HEK293 (cell line): ENCODE results near the gene RNF19B.
A peak's percentile ranks its signal among the peaks of the same experiment; 100 is the strongest.

Experiments used
- EGR2 ChIP-seq: fragments of 450-650 bp; formaldehyde crosslinking; IDR thresholded peaks from 2 replicates; pipeline ENCODE4 v1.5.1; 2016; ENCODE audit warnings: low read depth, missing biosample characterization, missing genetic modification characterization
- GLI2 ChIP-seq: fragments of 450-650 bp; formaldehyde crosslinking; IDR thresholded peaks from 2 replicates; pipeline ENCODE4; 2017; ENCODE audit warnings: missing biosample characterization, missing genetic modification characterization, low read depth, borderline replicate concordance
- KLF10 ChIP-seq: fragments of 450-650 bp; IDR thresholded peaks from 2 replicates; pipeline ENCODE4 v1.5.1; 2018; ENCODE audit warnings: missing biosample characterization, mild to moderate bottlenecking, missing genetic modification characterization
- KLF16 ChIP-seq: fragments of 450-650 bp; formaldehyde crosslinking; IDR thresholded peaks from 2 replicates; pipeline ENCODE4 v1.5.1; 2017; ENCODE audit warnings: missing biosample characterization, missing genetic modification characterization
- KLF7 ChIP-seq: fragments of 450-650 bp; formaldehyde crosslinking; IDR thresholded peaks from 2 replicates; pipeline ENCODE4 v1.5.1; 2016; ENCODE audit warnings: missing biosample characterization, missing genetic modification characterization, borderline replicate concordance
- KLF9 ChIP-seq: fragments of 450-650 bp; formaldehyde crosslinking; IDR thresholded peaks from 2 replicates; pipeline ENCODE4 v1.5.1; 2016; ENCODE audit warnings: missing biosample characterization, missing genetic modification characterization, low read depth
- PRDM4 ChIP-seq: fragments of 450-650 bp; formaldehyde crosslinking; IDR thresholded peaks from 2 replicates; pipeline ENCODE4 v1.5.1; 2017; ENCODE audit warnings: missing biosample characterization, missing genetic modification characterization
- RBAK ChIP-seq: fragments of 450-650 bp; formaldehyde crosslinking; IDR thresholded peaks from 2 replicates; pipeline ENCODE4 v1.5.1; 2016; ENCODE audit warnings: missing biosample characterization, missing genetic modification characterization
- TRIM28 ChIP-seq: IDR thresholded peaks from 2 replicates; pipeline ENCODE4 v1.6.1; 2011; ENCODE audit warnings: low read length, control low read depth, borderline replicate concordance
- WT1 ChIP-seq: fragments of 450-650 bp; formaldehyde crosslinking; IDR thresholded peaks from 2 replicates; pipeline ENCODE4 v1.5.1; 2016; ENCODE audit warnings: missing biosample characterization, missing genetic modification characterization
- ZBTB26 ChIP-seq: fragments of 450-650 bp; formaldehyde crosslinking; optimal IDR thresholded peaks from 2 replicates; pipeline ENCODE3; 2016; ENCODE audit warnings: missing biosample characterization, mild to moderate bottlenecking, missing genetic modification characterization
- ZBTB8A ChIP-seq: fragments of 450-650 bp; formaldehyde crosslinking; IDR thresholded peaks from 2 replicates; pipeline ENCODE4 v1.5.1; 2016; ENCODE audit warnings: missing biosample characterization, missing genetic modification characterization
- ZFP69B ChIP-seq: fragments of 450-650 bp; formaldehyde crosslinking; IDR thresholded peaks from 2 replicates; pipeline ENCODE4 v1.5.1; 2016; ENCODE audit warnings: missing biosample characterization, missing genetic modification characterization
- ZNF16 ChIP-seq: fragments of 450-650 bp; formaldehyde crosslinking; IDR thresholded peaks from 2 replicates; pipeline ENCODE4 v1.5.1; 2016; ENCODE audit warnings: low read depth, missing biosample characterization, missing genetic modification characterization
- ZNF18 ChIP-seq: fragments of 450-650 bp; formaldehyde crosslinking; IDR thresholded peaks from 2 replicates; pipeline ENCODE4 v1.5.1; 2016; ENCODE audit warnings: missing biosample characterization, missing genetic modification characterization
- ZNF19 ChIP-seq: fragments of 450-650 bp; formaldehyde crosslinking; IDR thresholded peaks from 2 replicates; pipeline ENCODE4; 2016; ENCODE audit warnings: missing biosample characterization, missing genetic modification characterization, low read depth
- ZNF214 ChIP-seq: fragments of 450-650 bp; formaldehyde crosslinking; IDR thresholded peaks from 2 replicates; pipeline ENCODE4 v1.5.1; 2017; ENCODE audit warnings: missing biosample characterization, mild to moderate bottlenecking, missing genetic modification characterization, borderline replicate concordance
- ZNF266 ChIP-seq: fragments of 450-650 bp; formaldehyde crosslinking; IDR thresholded peaks from 2 replicates; pipeline ENCODE4 v1.5.1; 2016; ENCODE audit warnings: missing biosample characterization, missing genetic modification characterization, low read depth
- ZNF449 ChIP-seq: fragments of 450-650 bp; formaldehyde crosslinking; IDR thresholded peaks from 2 replicates; pipeline ENCODE4 v1.5.1; 2017; ENCODE audit warnings: missing biosample characterization, mild to moderate bottlenecking, missing genetic modification characterization, moderate library complexity
- ZNF473 ChIP-seq: fragments of 450-650 bp; formaldehyde crosslinking; IDR thresholded peaks from 2 replicates; pipeline ENCODE4 v1.5.1; 2017; ENCODE audit warnings: missing biosample characterization, missing genetic modification characterization
- ZNF510 ChIP-seq: fragments of 450-650 bp; formaldehyde crosslinking; IDR thresholded peaks from 2 replicates; pipeline ENCODE4 v1.5.1; 2018; ENCODE audit warnings: mild to moderate bottlenecking, missing genetic modification characterization, missing biosample characterization; ENCODE audit not compliant: insufficient replicate concordance
- ZNF558 ChIP-seq: fragments of 450-650 bp; formaldehyde crosslinking; IDR thresholded peaks from 2 replicates; pipeline ENCODE4 v1.5.1; 2016; ENCODE audit warnings: missing biosample characterization, missing genetic modification characterization
- ZNF621 ChIP-seq: fragments of 450-650 bp; formaldehyde crosslinking; IDR thresholded peaks from 2 replicates; pipeline ENCODE4 v1.5.1; 2017; ENCODE audit warnings: missing biosample characterization, missing genetic modification characterization
- ZNF664 ChIP-seq: fragments of 450-650 bp; formaldehyde crosslinking; IDR thresholded peaks from 2 replicates; pipeline ENCODE4 v1.5.1; 2016; ENCODE audit warnings: missing biosample characterization, missing genetic modification characterization
- ZNF777 ChIP-seq: fragments of 450-650 bp; formaldehyde crosslinking; IDR thresholded peaks from 2 replicates; pipeline ENCODE4 v1.5.1; 2017; ENCODE audit warnings: missing biosample characterization, missing genetic modification characterization, borderline replicate concordance
- ZNF830 ChIP-seq: fragments of 450-650 bp; IDR thresholded peaks from 2 replicates; pipeline ENCODE4 v1.5.0; 2018; ENCODE audit warnings: missing biosample characterization, missing genetic modification characterization, low read depth, mild to moderate bottlenecking, moderate library complexity
- ZNF843 ChIP-seq: fragments of 450-650 bp; formaldehyde crosslinking; IDR thresholded peaks from 2 replicates; pipeline ENCODE4 v1.5.1; 2016; ENCODE audit warnings: missing biosample characterization, missing genetic modification characterization
- TF ChIP-seq, protein P1 (sequence below): sonication (generic); formaldehyde crosslinking; IDR thresholded peaks from 2 replicates; pipeline ENCODE4 v1.8.1; 2022; ENCODE audit warnings: mild to moderate bottlenecking, moderate library complexity, missing genetic modification reagents
- TF ChIP-seq, protein P2 (sequence below): fragments of 450-650 bp; formaldehyde crosslinking; IDR thresholded peaks from 2 replicates; pipeline ENCODE4 v1.5.1; 2016; ENCODE audit warnings: missing biosample characterization, missing genetic modification characterization

The RNF19B gene

DNA sequence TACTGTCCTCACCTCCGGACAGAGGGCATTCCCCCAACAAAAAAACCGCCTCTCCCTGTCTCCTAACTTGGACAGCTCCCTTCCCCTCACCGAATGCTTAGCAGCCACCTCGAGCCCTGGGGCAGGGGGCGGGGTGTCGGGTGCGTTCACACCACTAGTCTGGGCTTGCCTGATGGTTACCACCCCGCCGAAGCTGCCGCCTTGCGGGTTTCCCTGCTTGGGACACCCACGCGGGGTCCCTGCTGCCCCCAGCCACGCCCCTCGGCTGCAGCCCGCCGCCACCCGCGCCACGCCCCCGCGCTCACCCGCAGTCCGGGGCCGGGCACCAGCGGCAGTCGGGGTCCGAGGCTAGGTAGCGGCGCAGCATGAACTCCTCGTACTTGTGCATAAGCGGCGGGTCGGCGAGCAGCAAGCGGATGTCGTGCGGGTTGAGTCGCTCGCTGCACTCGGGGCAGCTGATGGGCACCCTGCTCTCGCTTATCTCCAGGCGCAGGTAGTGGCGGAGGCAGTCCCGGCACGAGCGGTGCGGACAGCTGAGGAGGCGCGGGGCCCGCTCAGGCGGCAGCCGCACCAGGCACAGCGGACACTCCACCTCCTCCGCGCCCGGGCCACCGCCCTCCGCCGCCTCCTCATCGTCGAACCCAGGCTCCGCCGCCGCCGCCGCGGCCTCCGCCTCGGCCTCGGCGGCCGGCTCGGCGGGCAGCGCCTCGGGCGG, 706 bp downstream of the RNF19B start (continued):
- TF ChIP-seq PRDM4 (tag by site-specific recombination) (no peak), KLF7 (tag by site-specific recombination) (no peak), ZNF843 (tag by site-specific recombination) (no peak), ZNF664 (no peak), ZBTB8A (tag by site-specific recombination) (peak; percentile 90), TRIM28 (0 out of 2 replicates have a peak, but pooled peaks have one; percentile 29), KLF16 (tag by site-specific recombination) (peak; percentile 59; the same call in 1 of the 2 replicates), ZNF214 (tag by site-specific recombination) (no peak), ZFP69B (tag by site-specific recombination) (no peak), ZNF266 (tag by site-specific recombination) (no peak), ZNF777 (tag by site-specific recombination) (no peak), ZNF558 (tag by site-specific recombination) (no peak), ZNF449 (tag by site-specific recombination) (no peak), ZBTB26 (tag by site-specific recombination) (peak; percentile 89), ZNF18 (tag by site-specific recombination) (peak; percentile 99), ZNF621 (tag by site-specific recombination) (no peak), ZNF16 (tag by site-specific recombination) (no peak), ZNF473 (no peak), GLI2 (tag by site-specific recombination) (no peak), KLF10 (tag by site-specific recombination) (peak; percentile 95), ZNF830 (tag by site-specific recombination) (no peak), RBAK (tag by site-specific recombination) (no peak), KLF9 (tag by site-specific recombination) (peak; percentile 96), EGR2 (tag by site-specific recombination) (peak; percentile 61; the same call in 1 of the 2 replicates), ZNF510 (tag by site-specific recombination) (no peak), ZNF19 (tag by site-specific recombination) (no peak), WT1 (no peak)
- TF ChIP-seq, protein P1, sequence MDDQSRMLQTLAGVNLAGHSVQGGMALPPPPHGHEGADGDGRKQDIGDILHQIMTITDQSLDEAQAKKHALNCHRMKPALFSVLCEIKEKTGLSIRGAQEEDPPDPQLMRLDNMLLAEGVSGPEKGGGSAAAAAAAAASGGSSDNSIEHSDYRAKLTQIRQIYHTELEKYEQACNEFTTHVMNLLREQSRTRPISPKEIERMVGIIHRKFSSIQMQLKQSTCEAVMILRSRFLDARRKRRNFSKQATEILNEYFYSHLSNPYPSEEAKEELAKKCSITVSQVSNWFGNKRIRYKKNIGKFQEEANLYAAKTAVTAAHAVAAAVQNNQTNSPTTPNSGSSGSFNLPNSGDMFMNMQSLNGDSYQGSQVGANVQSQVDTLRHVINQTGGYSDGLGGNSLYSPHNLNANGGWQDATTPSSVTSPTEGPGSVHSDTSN (CRISPR knock-in tag) = peak; percentile 71; the same call in 1 of the 2 replicates
- TF ChIP-seq, protein P2, sequence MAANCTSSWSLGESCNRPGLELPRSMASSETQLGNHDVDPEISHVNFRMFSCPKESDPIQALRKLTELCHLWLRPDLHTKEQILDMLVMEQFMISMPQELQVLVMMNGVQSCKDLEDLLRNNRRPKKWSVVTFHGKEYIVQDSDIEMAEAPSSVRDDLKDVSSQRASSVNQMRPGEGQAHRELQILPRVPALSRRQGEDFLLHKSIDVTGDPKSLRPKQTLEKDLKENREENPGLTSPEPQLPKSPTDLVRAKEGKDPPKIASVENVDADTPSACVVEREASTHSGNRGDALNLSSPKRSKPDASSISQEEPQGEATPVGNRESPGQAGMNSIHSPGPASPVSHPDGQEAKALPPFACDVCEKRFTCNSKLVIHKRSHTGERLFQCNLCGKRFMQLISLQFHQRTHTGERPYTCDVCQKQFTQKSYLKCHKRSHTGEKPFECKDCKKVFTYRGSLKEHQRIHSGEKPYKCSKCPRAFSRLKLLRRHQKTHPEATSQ (tag by site-specific recombination) = 0 out of 2 replicates have a peak, but pooled peaks have one; percentile 44
